HG03280 (cell line): Measurements from ENCODE around the gene FADD.
"Not testable (repeated sequence)": the region's sequence is repeated elsewhere in the genome, so short reads cannot be mapped to it uniquely, and the experiment has no call there.

Source experiments
- ATAC-seq: cut with Tn5 transposase; IDR thresholded peaks from one replicate; pipeline ENCODE4 v1.9.1; 2021; ENCODE audit warnings: mild to moderate bottlenecking, moderate library complexity; ENCODE audit not compliant: unreplicated experiment

The FADD gene

DNA sequence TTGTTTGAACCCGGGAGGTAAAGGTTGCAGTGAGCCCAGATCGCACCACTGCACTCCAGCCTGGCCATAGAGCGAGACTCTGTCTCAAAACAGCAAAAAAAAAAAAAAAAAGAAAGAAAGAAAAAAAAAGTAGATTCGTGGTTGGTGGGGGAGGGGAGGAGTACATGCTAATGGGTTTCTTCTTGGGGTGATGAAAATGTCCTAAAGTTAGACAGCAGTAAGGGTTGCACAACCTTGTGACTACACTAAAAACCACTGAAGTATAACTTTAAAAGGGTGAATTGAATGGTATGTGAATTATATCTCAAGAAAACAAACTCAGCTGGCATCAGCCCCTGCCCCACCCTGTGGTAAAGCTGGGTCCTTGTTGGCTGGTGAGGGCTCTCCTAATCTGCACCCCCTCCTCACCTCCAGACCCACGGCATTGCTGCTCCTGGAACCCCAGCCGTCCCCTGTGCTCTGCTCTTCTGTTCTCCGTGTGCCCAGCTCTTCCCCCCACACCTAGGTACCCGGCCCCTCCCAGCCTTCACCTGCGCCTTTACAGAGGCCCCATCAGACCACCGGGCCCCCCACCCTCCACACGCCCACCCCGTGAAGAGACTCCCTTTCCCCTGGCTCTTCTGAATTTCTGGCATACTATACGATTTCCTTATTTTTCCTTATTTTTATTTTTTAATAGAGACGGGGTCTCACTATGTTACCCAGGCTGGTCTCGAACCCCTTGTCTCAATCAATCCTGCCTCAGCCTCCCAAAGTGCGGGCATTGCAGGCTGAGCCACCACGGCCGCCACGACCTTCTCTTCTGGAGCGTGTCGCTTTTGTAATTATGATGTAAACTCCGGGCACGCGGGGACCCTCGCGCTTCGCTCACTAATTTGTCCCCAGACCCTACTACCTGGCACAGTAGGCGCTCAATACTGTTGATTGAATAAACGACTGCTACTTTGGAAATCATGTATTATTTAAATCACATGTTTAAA, 924 bp upstream of the FADD start:
- ATAC-seq = no peak

DNA sequence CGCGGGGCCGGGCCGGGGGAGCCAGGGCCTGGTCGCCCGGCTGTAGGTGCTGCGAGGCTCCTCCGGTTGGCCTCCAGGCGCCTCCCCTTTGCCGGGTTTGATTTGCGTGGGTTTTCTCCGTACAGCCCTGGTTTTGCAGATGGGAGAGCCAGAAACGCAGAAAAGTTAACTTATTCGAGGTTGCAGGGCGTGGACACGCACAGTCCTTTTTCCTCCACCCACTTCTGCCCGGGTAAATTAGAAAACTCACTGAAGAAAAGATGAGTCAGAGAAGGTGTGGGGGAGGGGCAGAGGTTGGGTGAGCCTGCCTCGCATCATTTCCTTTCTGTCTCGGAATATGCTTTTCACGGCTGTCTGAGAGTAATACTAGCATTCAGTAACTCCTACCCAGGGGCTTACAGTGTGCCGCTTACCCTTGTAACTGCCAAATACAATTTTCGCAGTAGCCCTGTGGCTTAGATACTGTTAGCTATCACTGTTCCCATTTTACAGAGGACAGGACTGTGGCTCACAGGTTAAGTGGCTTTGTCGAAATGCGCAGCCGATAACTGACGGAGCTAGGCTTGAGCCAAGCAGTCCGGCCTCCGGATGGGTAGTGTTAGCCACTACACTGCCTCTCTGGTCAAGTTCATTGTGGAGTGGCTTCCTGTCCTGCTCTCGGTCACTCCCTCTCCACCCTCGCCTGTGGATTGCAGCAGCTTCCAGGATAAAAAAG, 812 bp downstream of the FADD start:
- peak; percentile 37 for ATAC-seq

DNA sequence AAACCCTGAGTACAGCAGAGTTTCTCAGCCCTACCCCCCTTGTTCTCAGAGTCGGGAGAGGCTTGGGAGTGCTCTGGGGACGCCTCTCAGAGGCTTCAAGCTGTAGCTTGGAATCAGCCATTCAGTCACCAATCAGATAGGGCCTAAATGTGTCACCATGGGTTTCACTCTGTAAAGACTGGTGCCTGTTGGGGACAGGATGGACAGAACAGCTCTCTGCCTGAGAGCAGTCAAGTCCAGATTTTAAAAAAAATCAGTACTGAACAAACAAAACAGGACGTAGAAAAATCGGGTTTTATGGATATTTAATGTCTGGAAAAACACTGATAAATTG, 1.3 kb downstream of the FADD start:
- ATAC-seq = no peak

DNA sequence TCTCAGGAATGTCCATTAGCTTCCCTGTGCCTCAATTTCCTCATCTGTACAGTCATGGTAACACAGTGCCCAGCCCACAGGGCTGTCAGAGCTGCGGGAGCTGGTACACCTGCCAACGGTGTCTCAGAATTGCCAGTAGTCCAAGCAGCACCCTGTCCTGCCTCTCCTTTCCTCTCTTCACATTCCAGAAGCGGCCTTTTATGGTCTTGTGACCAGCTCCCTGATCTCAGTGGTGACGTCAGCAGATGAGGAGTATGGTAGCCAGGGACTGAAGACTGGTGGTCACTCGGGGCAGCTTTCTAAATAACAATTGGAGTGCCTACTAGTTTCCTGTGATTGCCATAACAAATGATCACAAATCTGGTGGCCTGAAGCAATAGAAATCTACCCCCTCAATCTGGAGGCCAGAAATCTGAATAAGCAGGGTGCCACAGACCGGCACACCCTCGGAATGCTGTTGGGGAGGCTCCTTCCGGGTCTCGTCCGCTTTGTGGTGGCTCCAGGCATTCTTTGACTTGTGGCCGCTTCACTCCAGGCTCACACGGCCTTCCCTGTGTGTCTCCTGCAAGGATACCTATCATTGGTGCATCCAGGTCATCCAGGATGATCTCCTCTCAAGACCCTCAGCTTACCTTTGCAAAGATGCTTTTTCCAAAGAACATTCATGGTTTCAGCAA, 2.1 kb downstream of the FADD start:
- ATAC-seq = no peak

DNA sequence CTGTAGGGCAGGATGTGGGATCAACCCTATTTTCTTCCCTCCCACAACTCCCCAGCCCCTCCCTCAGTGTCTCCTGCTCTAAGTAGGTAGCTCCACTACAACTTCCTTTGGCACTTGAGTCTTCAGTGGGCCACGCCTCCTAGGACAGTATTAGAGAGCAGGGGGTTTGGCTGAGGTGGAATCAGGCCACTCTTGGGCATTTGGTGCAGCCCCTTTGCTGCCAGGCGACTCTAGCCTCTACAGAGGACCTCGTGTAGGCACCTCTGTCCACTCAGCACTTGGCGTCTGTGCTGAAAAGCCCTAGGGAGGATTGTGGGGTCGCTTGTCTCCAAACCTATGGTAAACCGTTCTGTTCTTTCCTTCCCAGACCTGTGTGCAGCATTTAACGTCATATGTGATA, 2.7 kb downstream of the FADD start:
- ATAC-seq = no peak

DNA sequence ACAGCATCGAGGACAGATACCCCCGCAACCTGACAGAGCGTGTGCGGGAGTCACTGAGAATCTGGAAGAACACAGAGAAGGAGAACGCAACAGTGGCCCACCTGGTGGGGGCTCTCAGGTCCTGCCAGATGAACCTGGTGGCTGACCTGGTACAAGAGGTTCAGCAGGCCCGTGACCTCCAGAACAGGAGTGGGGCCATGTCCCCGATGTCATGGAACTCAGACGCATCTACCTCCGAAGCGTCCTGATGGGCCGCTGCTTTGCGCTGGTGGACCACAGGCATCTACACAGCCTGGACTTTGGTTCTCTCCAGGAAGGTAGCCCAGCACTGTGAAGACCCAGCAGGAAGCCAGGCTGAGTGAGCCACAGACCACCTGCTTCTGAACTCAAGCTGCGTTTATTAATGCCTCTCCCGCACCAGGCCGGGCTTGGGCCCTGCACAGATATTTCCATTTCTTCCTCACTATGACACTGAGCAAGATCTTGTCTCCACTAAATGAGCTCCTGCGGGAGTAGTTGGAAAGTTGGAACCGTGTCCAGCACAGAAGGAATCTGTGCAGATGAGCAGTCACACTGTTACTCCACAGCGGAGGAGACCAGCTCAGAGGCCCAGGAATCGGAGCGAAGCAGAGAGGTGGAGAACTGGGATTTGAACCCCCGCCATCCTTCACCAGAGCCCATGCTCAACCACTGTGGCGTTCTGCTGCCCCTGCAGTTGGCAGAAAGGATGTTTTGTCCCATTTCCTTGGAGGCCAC, 3.3 kb downstream of the FADD start:
- ATAC-seq = no peak

DNA sequence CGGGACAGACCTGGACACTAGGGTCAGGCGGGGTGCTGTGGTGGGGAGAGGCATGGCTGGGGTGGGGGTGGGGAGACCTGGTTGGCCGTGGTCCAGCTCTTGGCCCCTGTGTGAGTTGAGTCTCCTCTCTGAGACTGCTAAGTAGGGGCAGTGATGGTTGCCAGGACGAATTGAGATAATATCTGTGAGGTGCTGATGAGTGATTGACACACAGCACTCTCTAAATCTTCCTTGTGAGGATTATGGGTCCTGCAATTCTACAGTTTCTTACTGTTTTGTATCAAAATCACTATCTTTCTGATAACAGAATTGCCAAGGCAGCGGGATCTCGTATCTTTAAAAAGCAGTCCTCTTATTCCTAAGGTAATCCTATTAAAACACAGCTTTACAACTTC, 3.9 kb downstream of the FADD start:
- no peak for ATAC-seq

DNA sequence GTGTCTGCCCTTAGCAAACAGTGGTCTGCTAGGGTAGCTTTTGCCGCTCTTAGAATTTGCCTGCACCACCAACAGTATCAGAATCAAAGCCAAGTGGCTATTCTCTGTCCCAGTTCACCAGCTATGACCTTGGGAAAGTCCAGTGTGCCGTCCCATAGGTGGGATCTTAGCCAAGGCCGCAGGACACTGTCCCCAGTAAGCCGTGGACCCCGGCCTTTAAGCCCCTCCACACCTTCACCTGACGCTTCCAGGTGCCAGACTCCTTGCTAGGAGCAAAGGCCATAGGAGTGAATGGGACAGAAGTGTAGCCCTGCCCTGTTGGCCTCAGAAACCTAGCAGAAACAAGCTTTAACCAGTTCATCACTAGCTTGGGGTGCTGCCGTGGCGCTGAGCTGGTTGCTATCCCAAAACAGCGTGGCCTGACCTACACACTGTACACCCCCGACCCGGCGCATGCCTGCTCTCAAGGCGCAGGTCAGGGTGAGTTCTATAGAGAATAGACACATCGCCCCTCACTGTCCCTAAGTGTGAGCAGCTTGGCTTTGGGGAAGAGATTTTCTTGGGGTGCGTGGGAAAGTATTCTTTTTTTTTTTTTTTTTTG, 4.5 kb downstream of the FADD start:
- no peak for ATAC-seq

DNA sequence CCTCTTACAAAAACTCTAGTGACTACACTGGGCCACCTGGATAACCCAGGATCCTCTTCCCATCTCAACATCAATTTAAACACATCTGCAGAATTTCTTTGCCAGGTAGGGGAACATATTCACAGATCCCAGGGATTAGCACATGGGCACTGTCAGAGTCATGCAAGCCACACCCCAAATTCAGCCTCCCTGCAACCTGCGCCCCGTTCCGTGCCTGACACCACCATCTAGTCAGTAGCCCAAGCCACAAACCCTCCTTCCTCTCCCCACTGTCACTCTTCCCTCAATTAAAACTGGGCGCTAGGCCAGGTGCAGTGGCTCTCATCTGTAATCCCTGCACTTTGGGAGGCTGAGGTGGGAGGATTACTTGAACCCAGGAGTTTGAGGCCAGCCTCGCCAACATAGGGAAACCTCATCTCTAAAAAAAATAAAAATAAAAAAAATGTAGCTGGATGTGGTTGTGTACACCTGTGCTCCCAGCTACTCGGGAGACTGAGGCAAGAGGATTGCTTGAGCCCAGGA, 6.4 kb downstream of the FADD start:
- no peak for ATAC-seq

DNA sequence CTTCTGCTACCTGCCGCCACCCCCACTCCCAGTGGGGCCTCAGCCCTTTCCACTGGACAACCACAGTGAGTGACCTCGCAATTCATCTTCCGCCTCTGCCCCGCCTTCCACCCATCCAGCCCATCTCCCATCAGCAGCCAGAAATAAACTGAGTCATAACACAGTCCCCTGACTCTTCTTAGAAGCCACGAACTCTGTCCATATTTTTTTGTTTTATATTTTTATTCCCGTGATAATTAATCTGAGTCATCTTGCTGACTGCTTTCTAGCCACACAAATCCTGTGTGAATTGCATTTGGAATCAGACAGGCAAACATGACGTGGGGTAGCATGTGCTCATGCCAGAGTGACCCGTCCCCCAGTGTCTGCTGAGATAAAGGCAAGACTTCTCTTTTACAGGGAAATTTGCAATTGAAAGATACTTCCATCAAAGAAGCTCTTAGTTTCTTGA, 7.0 kb downstream of the FADD start:
- ATAC-seq = no peak

DNA sequence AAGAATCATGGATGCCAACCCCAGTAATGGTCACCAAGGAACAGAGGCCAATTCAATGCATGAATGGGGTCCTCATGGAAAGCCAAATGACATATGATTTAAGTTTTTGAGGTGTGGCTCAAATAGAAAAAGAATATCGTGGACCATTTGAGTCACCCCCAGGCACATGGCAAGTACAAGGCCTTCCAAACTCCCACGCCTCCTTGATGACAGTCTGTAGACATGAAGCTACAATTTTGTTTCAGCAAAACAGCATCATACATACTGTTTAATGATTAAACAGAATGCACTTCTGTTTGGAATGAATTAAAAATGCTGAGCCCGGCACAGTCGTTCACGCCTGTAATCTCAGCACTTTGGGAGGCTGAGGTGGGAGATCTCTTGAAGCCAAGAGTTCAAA, 7.4 kb downstream of the FADD start:
- ATAC-seq = no peak

DNA sequence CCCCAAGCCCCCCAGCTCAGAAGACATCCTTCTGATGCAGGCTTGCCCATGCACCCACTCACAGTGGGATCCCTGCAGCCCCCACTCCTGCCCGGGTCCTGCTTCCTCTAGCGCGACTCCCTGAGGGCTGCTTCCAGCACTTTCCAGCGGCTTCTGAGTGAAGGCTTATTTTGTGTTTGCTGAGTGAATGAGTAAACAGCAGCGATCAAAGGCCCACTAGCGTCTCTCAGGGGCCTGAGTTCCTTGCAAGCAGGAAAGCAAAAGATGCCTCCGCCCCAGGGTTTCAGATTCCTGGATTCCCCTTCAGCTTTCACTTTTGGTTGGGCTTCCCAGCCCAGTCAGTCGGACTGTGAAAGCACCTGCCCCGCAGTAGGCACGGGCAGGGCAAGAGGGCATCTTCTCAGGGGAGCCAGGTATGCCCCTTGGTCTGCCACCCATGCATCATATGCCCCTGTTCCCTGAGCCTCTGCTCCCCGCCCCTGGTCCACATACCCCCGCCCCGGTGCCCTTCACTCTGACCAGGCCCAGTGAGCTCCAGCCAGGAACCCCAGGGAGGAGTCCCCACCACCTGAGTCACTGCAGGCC, 9.2 kb downstream of the FADD start:
- no peak for ATAC-seq

DNA sequence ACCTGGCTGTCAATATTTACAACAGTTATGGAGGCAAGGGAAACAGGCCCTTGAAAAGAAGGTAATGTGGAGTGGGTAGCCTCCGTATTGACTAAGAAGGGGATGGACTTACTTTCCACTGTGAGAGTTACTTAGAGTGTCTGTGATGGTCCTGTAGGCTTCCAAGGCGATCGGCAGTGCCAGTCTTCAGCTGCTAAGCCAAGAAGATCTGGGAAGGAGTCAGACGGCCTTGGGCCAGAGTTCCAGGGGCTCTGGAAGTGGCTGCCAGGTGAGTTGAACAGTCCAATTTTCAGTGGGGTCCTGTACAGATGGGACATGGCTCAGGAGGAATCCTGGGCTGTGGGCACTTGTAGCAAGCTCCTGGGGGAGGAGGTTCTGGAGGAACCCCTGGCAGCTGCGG, 14.3 kb downstream of the FADD start:
- not testable (repeated sequence) for ATAC-seq

DNA sequence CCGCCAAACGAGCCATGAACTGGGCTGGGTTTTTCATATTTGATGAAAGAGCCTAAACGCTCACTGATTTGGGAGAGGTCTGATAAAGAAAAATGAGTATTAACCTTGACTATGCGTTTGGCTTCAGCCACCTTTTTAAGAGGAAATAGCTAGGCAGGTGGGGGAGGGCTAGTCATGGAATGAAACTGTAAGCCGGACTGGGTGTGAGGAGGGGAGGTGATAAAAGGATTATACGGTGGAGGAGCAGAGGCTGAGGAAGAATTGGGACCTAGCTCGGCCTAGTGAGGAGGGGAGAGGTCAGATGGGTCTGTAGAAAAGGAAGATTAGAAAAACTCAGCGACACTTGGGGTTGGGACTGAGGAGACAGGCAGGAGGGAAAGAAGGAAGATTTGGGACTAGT, 15.0 kb downstream of the FADD start:
- not testable (repeated sequence) for ATAC-seq

DNA sequence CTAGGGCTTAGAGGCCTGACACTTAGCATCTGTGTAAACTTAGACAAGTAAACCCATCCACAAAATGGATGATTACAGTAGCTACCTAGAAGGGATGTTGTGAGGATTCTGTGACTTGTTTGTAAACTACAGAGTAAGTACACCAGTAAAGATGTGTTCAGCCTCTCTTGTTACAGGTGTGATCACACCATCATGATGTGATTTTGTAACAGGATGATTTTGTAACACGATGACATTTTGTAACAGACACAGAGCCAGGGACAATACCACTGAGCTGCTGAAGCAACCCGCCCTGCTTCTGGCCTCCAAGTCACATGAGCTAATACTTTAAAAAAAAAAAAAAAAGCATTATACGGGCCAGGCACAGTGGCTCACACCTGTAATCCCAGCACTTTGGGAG, 17.0 kb downstream of the FADD start:
- no peak for ATAC-seq

DNA sequence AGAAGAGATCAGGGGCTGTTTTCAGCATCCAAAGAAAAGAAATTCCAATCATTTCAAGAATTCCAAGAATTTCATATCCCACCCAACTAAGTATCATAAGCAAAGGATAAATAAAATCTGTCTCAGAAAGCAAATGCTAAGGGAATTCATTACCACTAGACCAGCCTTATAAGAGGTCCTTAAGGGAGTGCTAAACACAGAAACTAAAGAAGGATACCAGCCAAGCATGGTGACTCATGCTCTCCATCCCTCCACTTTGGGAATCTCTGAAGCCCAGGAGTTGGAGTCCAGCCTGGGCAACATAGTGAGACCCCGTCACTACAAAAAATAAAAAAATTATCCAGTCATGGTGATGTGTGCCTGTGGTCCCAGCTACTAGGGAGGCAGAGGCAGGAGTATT, 17.8 kb downstream of the FADD start:
- no peak for ATAC-seq

DNA sequence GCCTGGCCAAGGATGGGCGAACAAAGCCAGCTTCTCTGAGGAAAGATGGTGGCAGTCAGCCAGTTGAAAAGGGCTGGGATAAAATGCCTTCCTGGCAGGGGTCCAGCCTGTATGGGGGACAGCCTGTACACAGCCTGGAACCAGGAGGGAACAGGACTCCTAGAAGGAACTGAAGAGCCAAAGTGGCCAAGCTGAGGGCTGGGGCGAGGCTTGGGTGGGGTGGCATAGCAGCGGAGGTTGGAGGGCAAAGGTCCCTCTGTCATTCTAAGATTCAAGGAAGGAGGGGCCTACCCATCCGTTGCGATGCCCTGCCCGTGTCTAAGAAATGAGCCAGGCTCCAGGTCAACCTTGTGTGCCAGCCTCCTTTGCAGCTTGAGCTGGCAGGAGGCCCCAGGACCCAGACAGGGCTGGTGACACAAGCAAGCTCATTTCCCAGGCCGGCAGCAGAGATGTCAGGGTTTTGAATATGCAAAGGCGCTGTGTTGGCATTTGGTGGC, 22.6 kb downstream of the FADD start:
- no peak for ATAC-seq

DNA sequence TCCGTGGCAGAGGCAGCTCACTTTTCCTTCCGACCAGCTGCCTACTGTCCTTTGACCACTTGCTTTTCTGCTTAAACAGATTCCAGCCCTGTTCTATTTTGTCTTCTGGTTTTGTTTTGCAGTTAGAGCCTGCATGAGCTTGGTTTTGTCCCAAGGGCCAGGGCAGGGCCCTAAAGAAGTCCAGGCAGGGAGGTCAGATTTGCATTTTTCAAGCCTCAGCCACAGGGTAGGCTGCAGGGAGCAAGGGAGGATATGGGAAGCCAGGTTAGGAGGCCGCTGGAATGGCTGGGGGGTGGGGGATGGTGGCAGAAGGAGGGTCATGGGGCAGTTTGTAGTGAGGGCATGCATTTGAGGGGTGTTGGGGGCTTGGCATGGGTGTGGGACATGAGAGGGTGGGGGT, 23.1 kb downstream of the FADD start:
- no peak for ATAC-seq

DNA sequence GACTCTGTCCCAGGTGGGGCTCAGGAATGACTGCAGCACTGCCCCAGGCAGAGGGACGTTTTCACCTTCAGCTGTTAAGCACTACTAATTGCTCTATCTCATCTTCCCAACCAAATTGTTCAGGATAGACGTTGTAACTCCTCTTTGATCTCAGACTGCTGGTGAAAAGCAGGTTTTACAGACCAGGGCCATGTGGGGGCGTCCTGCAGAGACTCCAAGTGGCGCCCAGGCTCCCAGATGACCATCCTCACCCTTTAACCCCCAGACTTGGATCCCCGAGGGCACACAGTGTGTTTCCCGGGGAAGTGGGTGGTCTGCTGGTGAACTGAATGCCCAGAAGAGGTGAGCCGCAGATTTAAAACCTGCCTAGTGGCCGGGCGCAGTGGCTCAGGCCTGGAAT, 23.9 kb downstream of the FADD start:
- ATAC-seq = no peak

DNA sequence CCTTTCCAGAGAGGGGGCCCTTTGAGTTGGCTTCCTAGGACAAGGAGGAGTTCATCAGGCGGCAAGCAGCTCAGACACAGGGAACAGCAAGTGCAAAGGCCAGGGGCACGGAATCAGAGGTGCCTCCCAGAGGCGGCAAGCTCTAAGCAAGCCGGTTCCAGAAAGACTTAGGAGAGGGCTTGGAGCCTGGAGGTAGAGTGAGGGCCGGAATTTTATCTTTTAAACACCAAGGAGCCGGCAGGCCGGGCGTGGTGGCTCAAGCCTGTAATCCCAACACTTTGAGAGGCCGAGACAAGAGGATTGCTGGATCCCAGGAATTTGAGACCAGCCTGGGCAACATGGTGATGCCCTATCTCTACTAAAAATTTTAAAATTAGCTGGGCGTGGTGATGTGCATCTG, 26.6 kb downstream of the FADD start:
- no peak for ATAC-seq
